SH-SY5Y (cell line): ENCODE measurements around the gene AZIN2.

Experiments used
- GATA2 ChIP-seq: IDR thresholded peaks from 2 replicates; pipeline ENCODE4 v1.6.1; 2011; ENCODE audit warnings: mild to moderate bottlenecking, low read depth, low read length
- GATA3 ChIP-seq: IDR thresholded peaks from 2 replicates; pipeline ENCODE4 v1.6.1; 2011; ENCODE audit warnings: low read depth, mild to moderate bottlenecking, low read length, moderate library complexity

DNA sequence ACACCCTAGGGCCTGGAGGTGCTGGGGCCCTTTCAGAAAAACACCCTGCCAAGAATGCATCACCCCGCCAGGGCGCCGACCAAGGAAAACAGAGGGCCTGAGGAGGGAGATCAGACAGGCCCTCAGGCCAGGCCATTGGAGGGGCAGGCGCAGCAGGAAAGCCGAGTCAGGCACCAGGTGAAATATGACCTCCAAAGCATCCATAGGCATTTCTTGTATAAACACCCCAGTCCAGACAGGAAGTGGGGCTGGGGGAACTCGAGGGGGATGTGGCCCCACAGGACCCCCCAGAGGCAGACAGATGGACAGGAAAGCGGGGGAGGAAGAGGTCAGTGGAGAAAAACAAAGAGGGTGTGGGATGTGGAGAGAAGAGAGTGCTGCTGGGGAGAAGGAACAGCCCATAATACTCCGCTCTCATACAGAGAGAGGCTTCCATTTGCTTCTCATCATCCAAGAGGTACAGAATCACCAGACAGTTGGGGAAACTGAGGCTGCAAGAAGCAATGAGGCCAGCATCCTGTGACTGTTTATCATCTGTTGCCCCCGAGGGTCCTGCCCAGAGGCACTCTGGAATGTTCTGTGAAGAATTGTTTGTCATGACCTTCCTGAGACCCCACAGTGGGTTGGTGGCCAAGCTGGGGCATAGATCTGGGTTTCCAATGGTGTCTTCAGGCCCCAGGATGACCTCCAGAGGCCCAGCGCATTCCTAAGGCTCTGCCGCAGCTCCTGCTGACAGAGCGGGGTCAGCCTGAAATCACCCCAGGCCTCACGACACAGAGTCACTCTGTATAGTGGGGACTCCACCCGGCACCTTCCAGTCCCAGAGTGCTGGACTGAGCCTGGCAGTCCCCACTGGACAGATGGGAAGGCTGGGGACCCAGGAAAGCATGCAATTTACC is 82.9 kb downstream of the AZIN2 start:
- TF ChIP-seq GATA3, result no peak
- TF ChIP-seq GATA2, result no peak
